HEK293 (cell line): Measurements from ENCODE around the gene PDZD4.

ENCODE experiments used
- GFI1B ChIP-seq: fragments of 450-650 bp; formaldehyde crosslinking; IDR thresholded peaks from 2 replicates; pipeline ENCODE4 v1.5.1; 2016; ENCODE audit warnings: missing biosample characterization, missing genetic modification characterization
- GLI2 ChIP-seq: fragments of 450-650 bp; formaldehyde crosslinking; IDR thresholded peaks from 2 replicates; pipeline ENCODE4; 2017; ENCODE audit warnings: missing biosample characterization, missing genetic modification characterization, low read depth, borderline replicate concordance
- GLI4 ChIP-seq: fragments of 450-650 bp; formaldehyde crosslinking; IDR thresholded peaks from 2 replicates; pipeline ENCODE4 v1.5.1; 2016; ENCODE audit warnings: missing biosample characterization, missing genetic modification characterization
- KLF8 ChIP-seq: fragments of 450-650 bp; formaldehyde crosslinking; IDR thresholded peaks from 2 replicates; pipeline ENCODE4 v1.5.1; 2016; ENCODE audit warnings: missing biosample characterization, missing genetic modification characterization
- KLF9 ChIP-seq: fragments of 450-650 bp; formaldehyde crosslinking; IDR thresholded peaks from 2 replicates; pipeline ENCODE4 v1.5.1; 2016; ENCODE audit warnings: missing biosample characterization, missing genetic modification characterization, low read depth
- PRDM10 ChIP-seq: fragments of 450-650 bp; formaldehyde crosslinking; IDR thresholded peaks from 2 replicates; pipeline ENCODE4 v1.5.1; 2016; ENCODE audit warnings: missing biosample characterization, missing genetic modification characterization
- TCF7L2 ChIP-seq: IDR thresholded peaks from 2 replicates; pipeline ENCODE4 v1.6.1; 2011; ENCODE audit warnings: low read depth, mild to moderate bottlenecking, inconsistent platforms, low read length, moderate library complexity, borderline replicate concordance
- WT1 ChIP-seq: fragments of 450-650 bp; formaldehyde crosslinking; IDR thresholded peaks from 2 replicates; pipeline ENCODE4 v1.5.1; 2016; ENCODE audit warnings: missing biosample characterization, missing genetic modification characterization
- YY1 ChIP-seq: fragments of 450-650 bp; formaldehyde crosslinking; IDR thresholded peaks from 2 replicates; pipeline ENCODE4 v1.5.1; 2018; ENCODE audit warnings: missing biosample characterization, missing genetic modification characterization
- ZBTB17 ChIP-seq: fragments of 450-650 bp; formaldehyde crosslinking; IDR thresholded peaks from 2 replicates; pipeline ENCODE4 v1.5.1; 2016; ENCODE audit warnings: missing biosample characterization, missing genetic modification characterization
- ZBTB21 ChIP-seq: fragments of 450-650 bp; formaldehyde crosslinking; IDR thresholded peaks from 2 replicates; pipeline ENCODE4 v1.5.1; 2017; ENCODE audit warnings: missing biosample characterization, missing genetic modification characterization
- ZBTB49 ChIP-seq: fragments of 450-650 bp; formaldehyde crosslinking; IDR thresholded peaks from 2 replicates; pipeline ENCODE4 v1.5.1; 2016; ENCODE audit warnings: missing biosample characterization, missing genetic modification characterization, low read depth
- ZIC2 ChIP-seq: fragments of 450-650 bp; formaldehyde crosslinking; IDR thresholded peaks from 2 replicates; pipeline ENCODE4 v1.5.1; 2016; ENCODE audit warnings: missing biosample characterization, missing genetic modification characterization
- ZNF132 ChIP-seq: fragments of 450-650 bp; formaldehyde crosslinking; IDR thresholded peaks from 2 replicates; pipeline ENCODE4 v1.5.1; 2017; ENCODE audit warnings: missing biosample characterization, missing genetic modification characterization, borderline replicate concordance
- ZNF133 ChIP-seq: fragments of 450-650 bp; formaldehyde crosslinking; IDR thresholded peaks from 2 replicates; pipeline ENCODE4 v1.5.1; 2016; ENCODE audit warnings: missing biosample characterization, missing genetic modification characterization
- ZNF157 ChIP-seq: fragments of 450-650 bp; formaldehyde crosslinking; IDR thresholded peaks from 2 replicates; pipeline ENCODE4 v1.5.1; 2016; ENCODE audit warnings: missing biosample characterization, missing genetic modification characterization
- ZNF280C ChIP-seq: fragments of 450-650 bp; formaldehyde crosslinking; IDR thresholded peaks from 2 replicates; pipeline ENCODE4 v1.5.1; 2016; ENCODE audit warnings: missing biosample characterization, missing genetic modification characterization
- ZNF292 ChIP-seq: fragments of 450-650 bp; formaldehyde crosslinking; IDR thresholded peaks from 2 replicates; pipeline ENCODE4 v1.5.1; 2016; ENCODE audit warnings: low read depth, missing biosample characterization, missing genetic modification characterization, borderline replicate concordance
- ZNF366 ChIP-seq: fragments of 450-650 bp; formaldehyde crosslinking; conservative IDR thresholded peaks from 2 replicates; pipeline ENCODE4 v1.5.1; 2016; ENCODE audit warnings: missing biosample characterization, missing genetic modification characterization
- ZNF394 ChIP-seq: fragments of 450-650 bp; formaldehyde crosslinking; IDR thresholded peaks from 2 replicates; pipeline ENCODE4 v1.5.1; 2016; ENCODE audit warnings: missing biosample characterization, missing genetic modification characterization, mild to moderate bottlenecking, moderate library complexity, borderline replicate concordance
- ZNF518A ChIP-seq: fragments of 450-650 bp; formaldehyde crosslinking; conservative IDR thresholded peaks from 2 replicates; pipeline ENCODE4 v1.5.1; 2016; ENCODE audit warnings: low read depth, missing biosample characterization, missing genetic modification characterization
- ZNF548 ChIP-seq: fragments of 450-650 bp; formaldehyde crosslinking; IDR thresholded peaks from 2 replicates; pipeline ENCODE4 v1.5.1; 2016; ENCODE audit warnings: missing biosample characterization, missing genetic modification characterization
- ZNF558 ChIP-seq: fragments of 450-650 bp; formaldehyde crosslinking; IDR thresholded peaks from 2 replicates; pipeline ENCODE4 v1.5.1; 2016; ENCODE audit warnings: missing biosample characterization, missing genetic modification characterization
- ZNF560 ChIP-seq: fragments of 450-650 bp; formaldehyde crosslinking; IDR thresholded peaks from 2 replicates; pipeline ENCODE4 v1.5.1; 2017; ENCODE audit warnings: missing biosample characterization, missing genetic modification characterization, borderline replicate concordance
- ZNF561 ChIP-seq: fragments of 450-650 bp; IDR thresholded peaks from 2 replicates; pipeline ENCODE4 v1.5.1; 2018; ENCODE audit warnings: missing biosample characterization, missing genetic modification characterization, borderline replicate concordance
- ZNF843 ChIP-seq: fragments of 450-650 bp; formaldehyde crosslinking; IDR thresholded peaks from 2 replicates; pipeline ENCODE4 v1.5.1; 2016; ENCODE audit warnings: missing biosample characterization, missing genetic modification characterization

PDZD4 gene

DNA sequence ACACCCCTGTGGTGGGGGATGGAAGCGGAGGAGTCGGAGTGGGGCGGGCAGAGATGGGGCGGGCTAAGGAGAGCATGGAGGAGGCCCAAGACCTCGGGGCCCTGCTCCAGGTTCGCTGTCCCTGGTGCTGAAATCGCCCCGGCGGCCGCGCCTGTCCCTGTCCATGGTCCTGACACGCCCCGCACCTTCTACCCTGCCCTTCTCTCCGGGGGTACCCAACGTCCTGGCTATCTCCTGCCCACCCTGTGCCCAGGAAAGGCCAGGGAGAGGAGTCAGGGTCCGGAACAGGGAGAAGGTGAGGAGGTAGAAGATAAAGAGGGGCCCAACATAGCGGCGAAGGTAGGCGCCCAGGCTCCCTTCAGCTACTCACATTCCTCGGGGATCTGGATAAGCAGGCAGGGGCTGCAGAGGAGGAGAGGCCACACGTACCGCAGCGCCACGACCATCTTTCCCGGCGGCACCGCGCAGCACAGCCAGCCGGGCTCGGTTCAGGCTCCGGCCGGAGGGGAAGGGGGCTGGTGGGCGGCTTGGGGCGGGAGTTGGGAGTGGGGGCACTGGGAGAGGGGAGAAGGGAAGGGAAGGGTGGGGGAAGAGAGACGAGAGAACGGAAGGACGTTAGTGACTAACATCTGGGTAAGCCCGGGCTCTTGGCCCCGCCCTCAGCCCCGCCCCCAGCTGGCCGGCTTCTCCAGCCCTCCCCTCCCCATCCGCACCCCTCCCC, 45.2 kb upstream of the PDZD4 start (continued):
- TF ChIP-seq PRDM10 (tag by site-specific recombination) = no peak
- no peak for TF ChIP-seq GLI2 (tag by site-specific recombination)
- no peak for TF ChIP-seq ZBTB21 (tag by site-specific recombination)
- no peak for TF ChIP-seq ZNF132 (tag by site-specific recombination)
- no peak for TF ChIP-seq GFI1B (tag by site-specific recombination)
- no peak for TF ChIP-seq ZBTB49 (tag by site-specific recombination)
- no peak for TF ChIP-seq ZNF558
- TF ChIP-seq GLI4 = no peak
- no peak for TF ChIP-seq ZNF133
- no peak for TF ChIP-seq ZNF292
- TF ChIP-seq ZNF560 (tag by site-specific recombination) = no peak
- 0 out of 2 replicates have a peak, but pooled peaks have one; percentile 23 for TF ChIP-seq YY1 (tag by site-specific recombination)
- TF ChIP-seq ZNF561 (tag by site-specific recombination) = no peak
- no peak for TF ChIP-seq ZNF518A
- peak; percentile 70; the same call in 1 of the 2 replicates for TF ChIP-seq WT1 (tag by site-specific recombination)
- peak; percentile 78; the same call in 1 of the 2 replicates for TF ChIP-seq ZNF394 (tag by site-specific recombination)
- no peak for TF ChIP-seq ZNF280C (tag by site-specific recombination)
- TF ChIP-seq ZNF366 = no peak
- peak; percentile 91 for TF ChIP-seq KLF8 (tag by site-specific recombination)
- TF ChIP-seq ZBTB17 = peak; percentile 79
- TF ChIP-seq ZNF548 = no peak
- TF ChIP-seq TCF7L2 = no peak
- no peak for TF ChIP-seq ZNF157 (tag by site-specific recombination)
- no peak for TF ChIP-seq ZNF843
- peak; percentile 94 for TF ChIP-seq KLF9 (tag by site-specific recombination)
- no peak for TF ChIP-seq ZIC2
